WI38 (cell line): ENCODE results near the gene NPPC.

Experiments used
- H3K4me3 ChIP-seq: 2 replicates; pipeline ENCODE4 v1.5.1; 2011; ENCODE audit warnings: low read depth, mild to moderate bottlenecking, control low read depth, low read length
- CTCF ChIP-seq: IDR thresholded peaks from 2 replicates; pipeline ENCODE4 v1.5.1; 2012; ENCODE audit warnings: low read depth, mild to moderate bottlenecking, control low read depth, low read length

The NPPC gene

GRCh38 chr2:231935207-231935524, 9.0 kb upstream of the NPPC start:
- TF ChIP-seq CTCF: no peak
- no peak overlapping the region for H3K4me3 ChIP-seq

- TF ChIP-seq CTCF: no peak
- no peak overlapping the region for H3K4me3 ChIP-seq
Observed at GRCh38 chr2:231934441-231935206, 8.4 kb upstream of the NPPC start.

- no peak overlapping the region for H3K4me3 ChIP-seq
- no peak for TF ChIP-seq CTCF
Observed at GRCh38 chr2:231933916-231934401, 7.8 kb upstream of the NPPC start.

GRCh38 chr2:231932985-231933915, 7.1 kb upstream of the NPPC start:
- no peak overlapping the region for H3K4me3 ChIP-seq
- no peak for TF ChIP-seq CTCF

- TF ChIP-seq CTCF: no peak
- H3K4me3 ChIP-seq: no peak overlapping the region
Observed at GRCh38 chr2:231932711-231932970, 6.4 kb upstream of the NPPC start.

- no peak for TF ChIP-seq CTCF
- no peak overlapping the region for H3K4me3 ChIP-seq
Observed at GRCh38 chr2:231931481-231931915, 5.3 kb upstream of the NPPC start.
